ENCODE measurements around the gene TNP2.
A peak's percentile ranks its signal among the peaks of the same experiment; 100 is the strongest.

Gene TNP2

GRCh38 chr16:11240636-11241473 lies 28.3 kb downstream of the TNP2 start:
- no peak for DNase-seq (ENCODE audit: low read depth)

- DNase-seq (ENCODE audit: low read depth), result no peak
Measured at GRCh38 chr16:11239644-11240632, 29.2 kb downstream of the TNP2 start.

GRCh38 chr16:11238272-11239202 lies 30.6 kb downstream of the TNP2 start:
- DNase-seq (ENCODE audit: low read depth), result no peak

GRCh38 chr16:11236461-11237254 lies 32.5 kb downstream of the TNP2 start:
- DNase-seq (ENCODE audit: low read depth), result no peak

GRCh38 chr16:11235703-11235991 lies 33.5 kb downstream of the TNP2 start:
- DNase-seq (ENCODE audit: low read depth), result no peak

- peak; percentile 65 for DNase-seq (ENCODE audit: low read depth)
Measured at GRCh38 chr16:11234884-11235702, 34.0 kb downstream of the TNP2 start.

GRCh38 chr16:11233727-11234376 lies 35.3 kb downstream of the TNP2 start:
- no peak for DNase-seq (ENCODE audit: low read depth)

GRCh38 chr16:11232852-11233726 lies 36.0 kb downstream of the TNP2 start:
- DNase-seq (ENCODE audit: low read depth), result no peak

- DNase-seq (ENCODE audit: low read depth), result no peak
Measured at GRCh38 chr16:11232302-11232851, 36.7 kb downstream of the TNP2 start.

- DNase-seq (ENCODE audit: low read depth), result no peak
Measured at GRCh38 chr16:11231367-11231970, 37.7 kb downstream of the TNP2 start.

- DNase-seq (ENCODE audit: low read depth), result no peak
Measured at GRCh38 chr16:11229906-11230305, 39.2 kb downstream of the TNP2 start.

- DNase-seq (ENCODE audit: low read depth), result no peak
Measured at GRCh38 chr16:11229432-11229831, 39.7 kb downstream of the TNP2 start.

GRCh38 chr16:11225677-11226549 lies 43.2 kb downstream of the TNP2 start:
- DNase-seq (ENCODE audit: low read depth), result no peak

- peak; percentile 25 for DNase-seq (ENCODE audit: low read depth)
Measured at GRCh38 chr16:11224894-11225676, 44.0 kb downstream of the TNP2 start.

GRCh38 chr16:11224096-11224893 lies 44.8 kb downstream of the TNP2 start:
- DNase-seq (ENCODE audit: low read depth), result no peak
